HEK293T (cell line): ENCODE measurements around the gene ATF3.

Experiments used
- ARNT ChIP-seq: fragments of 450-650 bp; IDR thresholded peaks from 2 replicates; pipeline ENCODE4 v1.6.1; 2017; ENCODE audit warnings: mild to moderate bottlenecking
- BHLHE40 ChIP-seq: fragments of 450-650 bp; IDR thresholded peaks from 2 replicates; pipeline ENCODE4 v1.6.1; 2016; ENCODE audit warnings: mild to moderate bottlenecking, moderate library complexity, borderline replicate concordance
- CTBP1 ChIP-seq: fragments of 450-650 bp; IDR thresholded peaks from 2 replicates; pipeline ENCODE4 v1.6.1; 2016; ENCODE audit warnings: borderline replicate concordance
- ELF4 ChIP-seq: fragments of 450-650 bp; IDR thresholded peaks from 2 replicates; pipeline ENCODE4 v1.6.1; 2017; ENCODE audit warnings: antibody characterized with exemption
- FOXA1 ChIP-seq: fragments of 450-650 bp; IDR thresholded peaks from 2 replicates; pipeline ENCODE4 v1.6.1; 2016; ENCODE audit warnings: mild to moderate bottlenecking
- FOXK2 ChIP-seq: fragments of 450-650 bp; IDR thresholded peaks from 2 replicates; pipeline ENCODE4 v1.6.1; 2016; ENCODE audit warnings: mild to moderate bottlenecking
- FOXM1 ChIP-seq: fragments of 450-650 bp; IDR thresholded peaks from 2 replicates; pipeline ENCODE4 v1.6.1; 2017; ENCODE audit warnings: mild to moderate bottlenecking, borderline replicate concordance
- HDGF ChIP-seq: fragments of 450-650 bp; IDR thresholded peaks from 2 replicates; pipeline ENCODE4 v1.6.1; 2017; ENCODE audit warnings: antibody characterized with exemption, borderline replicate concordance
- NFRKB ChIP-seq: fragments of 450-650 bp; IDR thresholded peaks from 2 replicates; pipeline ENCODE4 v1.6.1; 2016; ENCODE audit warnings: mild to moderate bottlenecking, moderate library complexity
- PKNOX1 ChIP-seq: fragments of 450-650 bp; IDR thresholded peaks from 2 replicates; pipeline ENCODE4 v1.6.1; 2016
- SP1 ChIP-seq: fragments of 450-650 bp; IDR thresholded peaks from 2 replicates; pipeline ENCODE4 v1.6.1; 2017
- SUZ12 ChIP-seq: fragments of 450-650 bp; IDR thresholded peaks from 2 replicates; pipeline ENCODE4 v1.6.1; 2016; ENCODE audit warnings: mild to moderate bottlenecking
- TARDBP ChIP-seq: fragments of 450-650 bp; IDR thresholded peaks from 2 replicates; pipeline ENCODE4 v1.6.1; 2016
- ZNF384 ChIP-seq: fragments of 450-650 bp; IDR thresholded peaks from 2 replicates; pipeline ENCODE4 v1.6.1; 2016

- no peak for TF ChIP-seq FOXM1
- TF ChIP-seq PKNOX1: no peak
- TF ChIP-seq FOXK2: no peak
- TF ChIP-seq ARNT: no peak
- no peak for TF ChIP-seq NFRKB
- no peak for TF ChIP-seq BHLHE40
- TF ChIP-seq SP1: no peak
- no peak for TF ChIP-seq CTBP1
- no peak for TF ChIP-seq TARDBP
- TF ChIP-seq SUZ12: no peak
- TF ChIP-seq FOXA1: no peak
- TF ChIP-seq ZNF384: no peak
- no peak for TF ChIP-seq HDGF
- TF ChIP-seq ELF4: no peak
These were observed 13.9 kb downstream of the ATF3 start for GRCh38 chr1:212622467-212622866.
